ENCODE measurements around the gene DEFB129.
A peak's percentile ranks its signal among the peaks of the same experiment; 100 is the strongest.

Gene DEFB129

DNA sequence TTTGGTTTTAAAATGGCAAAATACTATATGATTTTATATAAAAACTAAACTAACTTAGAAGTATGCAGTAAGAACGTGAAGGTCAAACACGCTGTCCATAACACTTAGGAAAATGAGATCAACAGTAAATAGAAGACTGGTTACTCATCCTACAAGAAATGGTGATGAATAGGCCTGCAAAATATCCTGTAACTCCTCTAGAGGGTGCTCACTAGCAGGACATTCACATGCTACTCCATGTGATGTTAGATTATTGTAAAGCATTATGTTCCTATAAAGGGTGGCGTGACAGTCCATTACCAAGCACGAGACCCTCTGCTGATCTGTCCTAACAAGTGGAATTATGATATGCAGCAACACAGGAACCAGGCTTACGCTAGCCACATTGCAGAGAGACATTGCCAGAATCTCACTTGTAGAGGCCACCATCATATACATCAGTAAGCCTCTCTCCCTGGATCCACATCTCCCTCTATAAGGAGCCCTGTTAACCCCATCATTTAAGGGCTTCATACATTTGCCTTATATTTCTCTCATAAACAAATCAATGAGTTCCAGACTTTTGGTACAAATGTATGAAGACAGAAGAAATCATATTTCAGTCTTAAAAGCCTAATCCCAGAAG, 18.0 kb upstream of the DEFB129 start:
- CTCF ChIA-PET = no interaction called here
- TF ChIP-seq SUZ12 (IDR thresholded peaks at IDR 0.05) = no peak
- POLR2A ChIA-PET = no interaction called here
- DNase-seq (ENCODE audit: extremely low spot score) = peak; percentile 40

DNA sequence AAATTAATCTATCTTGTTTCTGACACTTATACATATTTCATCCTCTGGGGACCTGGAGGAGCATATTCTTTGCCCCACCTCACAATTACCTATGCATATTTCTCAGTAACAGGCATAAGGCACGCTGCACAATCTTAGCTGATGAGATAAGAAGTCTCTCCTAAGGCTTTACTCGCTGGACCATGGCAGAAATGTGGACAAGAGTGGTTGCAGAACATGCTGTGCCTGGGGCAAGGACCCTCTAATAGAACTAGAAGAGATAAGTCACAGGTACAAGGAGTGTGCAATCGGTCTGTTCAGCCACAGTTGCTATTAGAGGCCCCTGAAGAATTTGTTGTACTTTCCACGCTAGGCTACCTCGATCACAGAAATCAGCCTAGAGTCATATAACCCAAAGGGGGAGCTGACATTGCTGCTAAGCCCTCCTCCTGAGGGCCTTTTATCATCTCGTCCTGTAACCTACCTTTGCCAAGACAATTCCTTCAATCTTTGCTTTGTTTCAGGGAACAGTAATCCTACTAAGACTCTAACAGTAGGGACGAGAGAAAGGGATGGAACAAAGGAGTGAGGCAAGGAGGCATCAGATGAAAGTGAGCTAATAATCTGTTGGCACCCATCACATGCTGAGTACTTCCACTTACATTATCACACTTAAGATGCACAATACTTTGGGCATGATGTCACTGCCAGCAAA, 16.1 kb upstream of the DEFB129 start:
- ChIA-PET CTCF (interaction anchor here (1.5 kb wide), 1 partner anchor 56 kb away, joined by 4 read pairs; no protein-coding TSS in a partner anchor), POLR2A (no interaction called here)
- TF ChIP-seq SUZ12 (IDR thresholded peaks at IDR 0.05) = no peak
- TF ChIP-seq ARNT (IDR thresholded peaks at IDR 0.05) = no peak
- no peak for TF ChIP-seq ELF4 (IDR thresholded peaks at IDR 0.05)
- TF ChIP-seq FOXM1 (IDR thresholded peaks at IDR 0.05; ENCODE audit: borderline replicate concordance) = no peak
- TF ChIP-seq L3MBTL2 (conservative IDR thresholded peaks at IDR 0.05) = no peak
- no peak for TF ChIP-seq SP1 (IDR thresholded peaks at IDR 0.05)
- TF ChIP-seq FOXA1 (IDR thresholded peaks at IDR 0.05) = no peak
- no peak for TF ChIP-seq FOXK2 (IDR thresholded peaks at IDR 0.05)
- TF ChIP-seq, protein P1, sequence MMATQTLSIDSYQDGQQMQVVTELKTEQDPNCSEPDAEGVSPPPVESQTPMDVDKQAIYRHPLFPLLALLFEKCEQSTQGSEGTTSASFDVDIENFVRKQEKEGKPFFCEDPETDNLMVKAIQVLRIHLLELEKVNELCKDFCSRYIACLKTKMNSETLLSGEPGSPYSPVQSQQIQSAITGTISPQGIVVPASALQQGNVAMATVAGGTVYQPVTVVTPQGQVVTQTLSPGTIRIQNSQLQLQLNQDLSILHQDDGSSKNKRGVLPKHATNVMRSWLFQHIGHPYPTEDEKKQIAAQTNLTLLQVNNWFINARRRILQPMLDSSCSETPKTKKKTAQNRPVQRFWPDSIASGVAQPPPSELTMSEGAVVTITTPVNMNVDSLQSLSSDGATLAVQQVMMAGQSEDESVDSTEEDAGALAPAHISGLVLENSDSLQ (IDR thresholded peaks at IDR 0.05) = no peak
- TF ChIP-seq ZNF384 (IDR thresholded peaks at IDR 0.05) = no peak
- no peak for TF ChIP-seq HDGF (IDR thresholded peaks at IDR 0.05; ENCODE audit: borderline replicate concordance)
- no peak for TF ChIP-seq NFRKB (IDR thresholded peaks at IDR 0.05)
- TF ChIP-seq TARDBP (IDR thresholded peaks at IDR 0.05) = no peak
- no peak for TF ChIP-seq BHLHE40 (IDR thresholded peaks at IDR 0.05; ENCODE audit: borderline replicate concordance)
- TF ChIP-seq CTBP1 (IDR thresholded peaks at IDR 0.05; ENCODE audit: borderline replicate concordance) = no peak
- no peak for TF ChIP-seq LEF1 (IDR thresholded peaks at IDR 0.05; ENCODE audit: borderline replicate concordance)
- no peak for DNase-seq (ENCODE audit: extremely low spot score)

DNA sequence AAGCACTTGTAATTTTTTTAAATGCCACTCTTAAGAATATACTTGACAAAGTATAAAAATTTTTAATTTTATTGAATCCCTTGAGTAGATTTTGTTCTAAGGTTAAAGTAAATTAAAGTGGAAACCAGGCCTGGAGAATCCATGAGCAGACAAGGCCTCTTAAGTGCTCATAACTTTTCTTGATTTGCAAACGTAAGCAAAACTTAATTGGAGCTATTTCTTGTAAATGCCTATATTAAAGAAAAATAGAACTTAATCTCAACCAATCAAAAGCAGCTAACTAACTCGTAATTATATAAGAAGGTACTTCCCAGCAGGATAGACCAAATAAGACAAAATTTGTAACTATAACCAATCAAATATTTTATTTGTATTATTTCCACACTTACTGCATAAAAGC, 12.7 kb upstream of the DEFB129 start:
- no peak for TF ChIP-seq ARNT (IDR thresholded peaks at IDR 0.05)
- no peak for TF ChIP-seq CTBP1 (IDR thresholded peaks at IDR 0.05; ENCODE audit: borderline replicate concordance)
- TF ChIP-seq LEF1 (IDR thresholded peaks at IDR 0.05; ENCODE audit: borderline replicate concordance) = no peak
- TF ChIP-seq ELF4 (IDR thresholded peaks at IDR 0.05) = no peak
- TF ChIP-seq NFRKB (IDR thresholded peaks at IDR 0.05) = no peak
- TF ChIP-seq FOXK2 (IDR thresholded peaks at IDR 0.05) = no peak
- no peak for TF ChIP-seq HDGF (IDR thresholded peaks at IDR 0.05; ENCODE audit: borderline replicate concordance)
- POLR2A ChIA-PET = no interaction called here
- no peak for DNase-seq (ENCODE audit: extremely low spot score)
- CTCF ChIA-PET = no interaction called here

DNA sequence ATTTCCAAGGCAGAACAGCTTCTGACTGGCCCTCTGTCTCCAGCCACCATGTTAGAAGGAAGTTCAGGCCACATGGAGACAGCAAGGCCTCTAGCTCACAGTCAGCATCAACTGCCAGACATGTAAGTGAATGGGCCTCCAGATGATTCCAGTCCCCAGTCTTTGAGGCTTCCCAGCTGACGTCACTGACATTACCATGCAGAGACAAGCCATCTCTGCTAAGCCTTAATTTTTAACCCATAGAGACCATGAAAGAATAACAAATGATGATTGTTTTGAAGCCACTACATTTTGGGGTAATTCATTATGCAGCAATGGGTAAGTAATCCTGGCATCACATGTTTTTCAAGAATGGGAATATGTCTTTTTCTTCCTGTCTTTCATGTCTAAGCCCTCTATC, 11.3 kb upstream of the DEFB129 start:
- ChIA-PET POLR2A (interaction anchor here (1.0 kb wide), 1 partner anchor 109 kb away, joined by 4 read pairs; the partner anchor contains the start of gene SOX12), CTCF (interaction anchor here (0.5 kb wide), 1 partner anchor 18 kb away, joined by 3 read pairs; no protein-coding TSS in a partner anchor)
- no peak for DNase-seq (ENCODE audit: extremely low spot score)
- TF ChIP-seq L3MBTL2 (conservative IDR thresholded peaks at IDR 0.05) (no peak), CTBP1 (IDR thresholded peaks at IDR 0.05; ENCODE audit: borderline replicate concordance) (no peak), FOXM1 (IDR thresholded peaks at IDR 0.05; ENCODE audit: borderline replicate concordance) (no peak), SUZ12 (IDR thresholded peaks at IDR 0.05) (no peak), ARNT (IDR thresholded peaks at IDR 0.05) (no peak), SP1 (IDR thresholded peaks at IDR 0.05) (no peak), FOXA1 (IDR thresholded peaks at IDR 0.05) (no peak), TARDBP (IDR thresholded peaks at IDR 0.05) (no peak), FOXK2 (IDR thresholded peaks at IDR 0.05) (no peak), HDGF (IDR thresholded peaks at IDR 0.05; ENCODE audit: borderline replicate concordance) (no peak), BHLHE40 (IDR thresholded peaks at IDR 0.05; ENCODE audit: borderline replicate concordance) (no peak), ZNF384 (IDR thresholded peaks at IDR 0.05) (no peak), NFRKB (IDR thresholded peaks at IDR 0.05) (no peak), LEF1 (IDR thresholded peaks at IDR 0.05; ENCODE audit: borderline replicate concordance) (no peak), ELF4 (IDR thresholded peaks at IDR 0.05) (no peak)
- TF ChIP-seq, protein P1 (IDR thresholded peaks at IDR 0.05) = no peak

DNA sequence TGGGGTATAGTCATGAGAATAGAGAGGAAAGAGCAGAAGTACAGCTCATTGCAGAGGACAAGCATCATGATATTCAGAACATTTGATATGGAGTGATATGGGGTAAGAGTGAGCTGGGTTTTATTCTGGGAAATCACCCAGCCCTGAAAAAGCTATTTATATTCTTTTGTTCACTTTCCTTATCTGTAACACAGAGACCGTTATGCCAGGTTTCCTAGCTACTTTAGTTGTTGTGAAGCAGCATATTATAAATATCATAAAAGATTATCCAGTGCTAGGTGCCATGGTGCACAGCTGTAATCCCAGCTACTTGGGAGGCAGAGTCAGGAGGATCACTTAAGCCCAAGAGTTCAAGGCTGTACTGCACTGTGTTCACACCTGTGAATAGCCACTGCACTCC, 9.8 kb upstream of the DEFB129 start:
- no peak for TF ChIP-seq CTBP1 (IDR thresholded peaks at IDR 0.05; ENCODE audit: borderline replicate concordance)
- TF ChIP-seq, protein P1 (IDR thresholded peaks at IDR 0.05) = no peak
- no peak for TF ChIP-seq LEF1 (IDR thresholded peaks at IDR 0.05; ENCODE audit: borderline replicate concordance)
- TF ChIP-seq HDGF (IDR thresholded peaks at IDR 0.05; ENCODE audit: borderline replicate concordance) = no peak
- no peak for TF ChIP-seq FOXK2 (IDR thresholded peaks at IDR 0.05)
- TF ChIP-seq ELF4 (IDR thresholded peaks at IDR 0.05) = no peak
- TF ChIP-seq FOXA1 (IDR thresholded peaks at IDR 0.05) = no peak
- no peak for TF ChIP-seq FOXM1 (IDR thresholded peaks at IDR 0.05; ENCODE audit: borderline replicate concordance)
- TF ChIP-seq SP1 (IDR thresholded peaks at IDR 0.05) = no peak
- DNase-seq (ENCODE audit: extremely low spot score) = no peak
- CTCF ChIA-PET = no interaction called here
- POLR2A ChIA-PET = no interaction called here
